HCT116 (cell line): ENCODE results near the gene CETN2. TPM values are rescaled to one million over a fixed set of nuclear protein-coding genes. Genes with fewer than 3 reads are reported as not detected.

Experiments used
- ATAC-seq: fragments of 200-7000 bp; cut with Tn5 transposase; 2 replicates; pipeline ENCODE4 v1.9.1; 2020; ENCODE audit warnings: mild to moderate bottlenecking, moderate library complexity
- BruUV-seq: library from RNA; stranded (reverse); fragments of 400-500 nt; replicated peaks from 2 replicates; lab custom pipeline; 2021; lab: Mats Ljungman, UMichigan
- CTCF ChIA-PET: fragments of 300-600 bp; sonication (Branson Sonifier 250); formaldehyde crosslinking; loops from one replicate; lab custom pipeline; 2021; ENCODE audit warnings: antibody characterized with exemption; lab: Charles Lee
- POLR2A ChIA-PET: fragments of 300-600, 350-600 bp; sonication (Branson Sonifier 250); formaldehyde crosslinking; loops from one replicate; lab custom pipeline; 2021; ENCODE audit warnings: antibody characterized with exemption; lab: Charles Lee
- RAD21 ChIA-PET, 2 experiments: fragments of 300-600 bp; sonication (Branson Sonifier 250); formaldehyde crosslinking; loops; one replicate each; lab custom pipeline; 2023; ENCODE audit warnings: low total read pairs in 2 of 2; ENCODE audit not compliant: uncharacterized antibody in 2 of 2, unreplicated experiment in 2 of 2, low non-redundant PET in 1 of 2; lab: Charles Lee
- DNase-seq: peaks from one replicate; pipeline ENCODE4 v3.0.0-alpha.2; 2010; ENCODE audit warnings: low read depth, low spot score
- H2AFZ ChIP-seq: fragments of 200-600 bp; shearing (Covaris generic), sonication (generic); 2 replicates; pipeline ENCODE4 v1.6.1; 2017; ENCODE audit warnings: low read depth, mixed run types, mixed read lengths, antibody characterized with exemption, low read length; ENCODE audit not compliant: poor library complexity, severe bottlenecking
- H3K27ac ChIP-seq: 2 replicates; pipeline ENCODE4 v1.5.1; 2012; ENCODE audit warnings: low read depth, low read length
- H3K27me3 ChIP-seq: fragments of 200-600 bp; sonication (generic); 2 replicates; pipeline ENCODE4 v1.6.1; 2016; ENCODE audit warnings: mixed run types, low read length, mixed read lengths; ENCODE audit not compliant: insufficient read depth
- H3K36me3 ChIP-seq, 2 experiments: fragments of 200-500 bp in 1 of 2; fragments of 200-600 bp in 1 of 2; sonication (Bioruptor generic) in 1 of 2; sonication (generic) in 1 of 2; 2 replicates each; pipeline versions ENCODE4 v1.5.1 to v1.6.1; 2014 to 2016; ENCODE audit warnings: low read length in 2 of 2, inconsistent platforms in 1 of 2, mixed read lengths in 1 of 2, mixed run types in 1 of 2; ENCODE audit not compliant: insufficient read depth in 2 of 2, control insufficient read depth in 1 of 2
- H3K4me1 ChIP-seq, 2 experiments: fragments of 200-600 bp in 1 of 2; sonication (generic) in 1 of 2; 2 replicates each; pipeline versions ENCODE4 v1.5.1 to v1.6.1; 2012 to 2017; ENCODE audit warnings: low read length in 2 of 2, inconsistent platforms in 1 of 2, mild to moderate bottlenecking in 1 of 2, mixed read lengths in 1 of 2, mixed run types in 1 of 2, moderate library complexity in 1 of 2; ENCODE audit not compliant: insufficient read depth in 2 of 2, control insufficient read depth in 1 of 2
- H3K4me2 ChIP-seq: fragments of 200-600 bp; sonication (generic); 2 replicates; pipeline ENCODE4 v1.6.1; 2017; ENCODE audit warnings: mixed run types, low read length, mixed read lengths
- H3K4me3 ChIP-seq, 2 experiments: fragments of 200-600 bp in 1 of 2; sonication (generic) in 1 of 2; replicated peaks in 1 of 2; 2 replicates each; pipeline ENCODE4 v1.5.1; 2011 to 2016; ENCODE audit warnings: low read length in 2 of 2, control low read depth in 1 of 2, low read depth in 1 of 2, mild to moderate bottlenecking in 1 of 2, mixed read lengths in 1 of 2, mixed run types in 1 of 2
- H3K79me2 ChIP-seq: fragments of 200-600 bp; sonication (generic); 2 replicates; pipeline ENCODE4 v1.6.1; 2017; ENCODE audit warnings: mild to moderate bottlenecking, mixed run types, low read length, moderate library complexity, mixed read lengths; ENCODE audit not compliant: insufficient read depth
- H3K9ac ChIP-seq: fragments of 200-600 bp; sonication (generic); 2 replicates; pipeline ENCODE4 v1.6.1; 2016; ENCODE audit warnings: low read length, mixed read lengths
- H3K9me2 ChIP-seq: fragments of 200-600 bp; sonication (generic), shearing (Covaris generic); 2 replicates; pipeline ENCODE4 v1.6.1; 2017; ENCODE audit warnings: mixed run types, mild to moderate bottlenecking, moderate library complexity; ENCODE audit not compliant: insufficient read depth
- H3K9me3 ChIP-seq, 2 experiments: fragments of 200-500 bp in 1 of 2; fragments of 200-600 bp in 1 of 2; sonication (Bioruptor generic) in 1 of 2; sonication (generic) in 1 of 2; 2 replicates each; pipeline ENCODE4 v1.6.1; 2014 to 2017; ENCODE audit warnings: low read length in 2 of 2, mixed read lengths in 2 of 2, inconsistent platforms in 1 of 2, low read depth in 1 of 2, mild to moderate bottlenecking in 1 of 2, mixed run types in 1 of 2, moderate library complexity in 1 of 2; ENCODE audit not compliant: control insufficient read depth in 1 of 2, insufficient read depth in 1 of 2
- H4K20me1 ChIP-seq: fragments of 200-600 bp; sonication (generic), shearing (Covaris generic); 2 replicates; pipeline ENCODE4 v1.6.1; 2017; ENCODE audit warnings: mixed run types, mild to moderate bottlenecking, moderate library complexity; ENCODE audit not compliant: insufficient read depth
- CBX3 ChIP-seq: IDR thresholded peaks from 2 replicates; pipeline ENCODE4 v1.6.1; 2012; ENCODE audit warnings: low read depth
- ELF1 ChIP-seq: IDR thresholded peaks from 2 replicates; pipeline ENCODE4 v1.6.1; 2012; ENCODE audit warnings: low read depth, borderline replicate concordance
- EZH2 ChIP-seq: fragments of 200-600 bp; sonication (generic); IDR thresholded peaks from 2 replicates; pipeline ENCODE4 v1.6.1; 2017; ENCODE audit warnings: antibody characterized with exemption, mixed run types
- FOSL1 ChIP-seq: IDR thresholded peaks from 2 replicates; pipeline ENCODE4 v1.6.1; 2012; ENCODE audit warnings: low read depth
- POLR2A ChIP-seq: IDR thresholded peaks from 2 replicates; pipeline ENCODE4 v1.7.0; 2011; ENCODE audit warnings: borderline replicate concordance; ENCODE audit not compliant: insufficient read depth, insufficient read length; ENCODE audit errors: extremely low read depth
- ZNF274 ChIP-seq: fragments of 200-500 bp; sonication (Bioruptor generic); IDR thresholded peaks from 2 replicates; pipeline ENCODE4 v1.6.1; 2014; ENCODE audit warnings: mild to moderate bottlenecking, low read depth, low read length, inconsistent platforms
- intact Hi-C: fragments of 100-400 bp; cut with micrococcal nuclease; formaldehyde crosslinking; loops from 2 replicates; pipeline ENCODE4 v1.10.0; 2022
- total RNA-seq: library from RNA; stranded (reverse); gene quantifications from one replicate; pipeline ENCODE4 v1.2.1, GENCODE V29; 2021; ENCODE audit not compliant: unreplicated experiment
- TF ChIP-seq, protein P1 (sequence below): IDR thresholded peaks from 2 replicates; pipeline ENCODE4 v1.6.1; 2012
- TF ChIP-seq, protein P2 (sequence below), 3 experiments: fragments of 200-600 bp in 1 of 3; sonication (generic) in 1 of 3; IDR thresholded peaks in 2 of 3; conservative IDR thresholded peaks in 1 of 3; 2 replicates each; pipeline ENCODE4 v1.5.1; 2012 to 2017; ENCODE audit warnings: low read depth in 2 of 3, low read length in 2 of 3, antibody characterized with exemption in 1 of 3, borderline replicate concordance in 1 of 3, control low read depth in 1 of 3, mild to moderate bottlenecking in 1 of 3, mixed read lengths in 1 of 3, mixed run types in 1 of 3, moderate library complexity in 1 of 3; ENCODE audit not compliant: insufficient read depth in 1 of 3
- TF ChIP-seq, protein P3 (sequence below): IDR thresholded peaks from 2 replicates; pipeline ENCODE4 v1.6.1; 2012; ENCODE audit warnings: low read depth
- TF ChIP-seq, protein P4 (sequence below): IDR thresholded peaks from 2 replicates; pipeline ENCODE4 v1.6.1; 2011; ENCODE audit warnings: mild to moderate bottlenecking, low read length, moderate library complexity; ENCODE audit not compliant: insufficient replicate concordance; ENCODE audit errors: extremely low read depth

The CETN2 gene
- total RNA-seq, 1 experiment from 2014 or later, result 20.9 TPM

DNA sequence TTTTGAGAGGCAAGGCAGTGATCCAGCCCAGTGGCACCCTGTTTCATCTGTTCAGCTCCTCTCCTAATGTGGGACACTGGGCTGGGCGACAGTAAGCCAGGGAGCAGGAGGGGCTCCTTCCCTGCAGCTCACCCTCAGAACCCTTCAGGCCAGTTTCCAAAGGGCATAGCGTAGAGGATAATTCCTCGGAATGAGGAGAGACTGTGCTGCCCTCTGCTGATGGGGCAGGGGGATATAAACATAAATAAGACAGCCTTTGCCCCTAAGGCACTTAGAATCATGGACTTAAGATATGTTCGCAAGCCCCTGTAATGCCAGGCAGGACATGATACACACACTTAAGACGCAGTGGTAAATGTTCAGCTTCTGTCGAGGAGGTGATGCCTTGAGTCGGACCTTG, 39.4 kb upstream of the CETN2 start:
- intact Hi-C loops, result no loop called here
- ChIA-PET POLR2A (no interaction called here), RAD21 (no interaction called here), CTCF (no interaction called here)
- H3K27me3 ChIP-seq, result no peaks in the 10 kb centered on the region
- ATAC-seq (peak; percentile 46; the same call in 1 of the 2 replicates), DNase-seq (no peak)
- H3K4me3 ChIP-seq, result no peak overlapping the region
- H3K79me2 ChIP-seq, result no peaks in the 10 kb centered on the region
- no peaks in the 10 kb centered on the region for H3K9me2 ChIP-seq
- no peak overlapping the region for H3K4me2 ChIP-seq
- TF ChIP-seq, protein P1, sequence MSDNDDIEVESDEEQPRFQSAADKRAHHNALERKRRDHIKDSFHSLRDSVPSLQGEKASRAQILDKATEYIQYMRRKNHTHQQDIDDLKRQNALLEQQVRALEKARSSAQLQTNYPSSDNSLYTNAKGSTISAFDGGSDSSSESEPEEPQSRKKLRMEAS, result no peak
- TF ChIP-seq, protein P2, sequence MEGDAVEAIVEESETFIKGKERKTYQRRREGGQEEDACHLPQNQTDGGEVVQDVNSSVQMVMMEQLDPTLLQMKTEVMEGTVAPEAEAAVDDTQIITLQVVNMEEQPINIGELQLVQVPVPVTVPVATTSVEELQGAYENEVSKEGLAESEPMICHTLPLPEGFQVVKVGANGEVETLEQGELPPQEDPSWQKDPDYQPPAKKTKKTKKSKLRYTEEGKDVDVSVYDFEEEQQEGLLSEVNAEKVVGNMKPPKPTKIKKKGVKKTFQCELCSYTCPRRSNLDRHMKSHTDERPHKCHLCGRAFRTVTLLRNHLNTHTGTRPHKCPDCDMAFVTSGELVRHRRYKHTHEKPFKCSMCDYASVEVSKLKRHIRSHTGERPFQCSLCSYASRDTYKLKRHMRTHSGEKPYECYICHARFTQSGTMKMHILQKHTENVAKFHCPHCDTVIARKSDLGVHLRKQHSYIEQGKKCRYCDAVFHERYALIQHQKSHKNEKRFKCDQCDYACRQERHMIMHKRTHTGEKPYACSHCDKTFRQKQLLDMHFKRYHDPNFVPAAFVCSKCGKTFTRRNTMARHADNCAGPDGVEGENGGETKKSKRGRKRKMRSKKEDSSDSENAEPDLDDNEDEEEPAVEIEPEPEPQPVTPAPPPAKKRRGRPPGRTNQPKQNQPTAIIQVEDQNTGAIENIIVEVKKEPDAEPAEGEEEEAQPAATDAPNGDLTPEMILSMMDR (IDR thresholded peaks at IDR 0.05 in 2 of 3, conservative IDR thresholded peaks at IDR 0.05 in 1 of 3; ENCODE audit: borderline replicate concordance in 1 of 3, insufficient read depth in 1 of 3, low read depth in 2 of 3, low read length in 2 of 3), result peak; percentile 7 to 23 (median 15); a peak in 1 of 6 replicates
- no peak overlapping the region for H3K27ac ChIP-seq
- H3K9me3 ChIP-seq, result no peaks in the 10 kb centered on the region
- H4K20me1 ChIP-seq, result no peaks in the 10 kb centered on the region
- BruUV-seq, result no TSS peak
- H3K36me3 ChIP-seq, result no peaks in the 10 kb centered on the region; a peak in 1 of 4 replicates
- H2AFZ ChIP-seq, result no peak overlapping the region
- no peaks in the 10 kb centered on the region for H3K4me1 ChIP-seq
- H3K9ac ChIP-seq, result no peak overlapping the region

DNA sequence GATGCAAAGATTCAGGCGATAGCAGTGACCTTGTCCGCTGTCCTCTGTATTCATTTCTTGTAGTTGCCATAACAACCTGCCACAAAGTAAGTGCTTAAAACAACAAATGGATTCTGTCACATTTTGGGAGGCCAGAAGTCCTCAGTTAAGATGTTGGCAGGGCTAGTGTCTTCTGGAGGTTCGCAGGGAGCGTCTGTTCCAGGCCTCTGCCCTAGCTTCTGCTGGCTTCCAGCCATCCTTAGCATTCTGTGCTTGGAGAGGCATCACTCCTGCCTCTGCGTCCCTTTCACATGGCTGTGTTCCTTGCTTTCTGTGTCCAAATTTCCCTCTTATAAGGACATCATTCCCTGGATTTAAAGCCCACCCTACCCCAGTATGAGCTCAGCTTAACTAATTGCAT, 35.8 kb upstream of the CETN2 start:
- RAD21 ChIA-PET, result no interaction called here
- no peak overlapping the region for H2AFZ ChIP-seq
- ATAC-seq, result no peak
- BruUV-seq, result no TSS peak
- H3K9ac ChIP-seq, result no peak overlapping the region
- intact Hi-C loops, result no loop called here
- POLR2A ChIA-PET, result no interaction called here
- H4K20me1 ChIP-seq, result no peaks in the 10 kb centered on the region
- no peaks in the 10 kb centered on the region for H3K4me1 ChIP-seq
- no peak overlapping the region for H3K27ac ChIP-seq
- H3K9me2 ChIP-seq, result no peaks in the 10 kb centered on the region
- H3K79me2 ChIP-seq, result no peaks in the 10 kb centered on the region
- no peaks in the 10 kb centered on the region for H3K27me3 ChIP-seq
- H3K9me3 ChIP-seq, result no peaks in the 10 kb centered on the region
- H3K4me3 ChIP-seq, result no peak overlapping the region
- no peaks in the 10 kb centered on the region; a peak in 1 of 4 replicates for H3K36me3 ChIP-seq
- H3K4me2 ChIP-seq, result no peak overlapping the region
- DNase-seq, result no peak
- CTCF ChIA-PET, result no interaction called here
- TF ChIP-seq POLR2A, result no peak
- no peak for TF ChIP-seq EZH2
- no peak for TF ChIP-seq ELF1
- TF ChIP-seq ZNF274, result no peak
- TF ChIP-seq, protein P3, sequence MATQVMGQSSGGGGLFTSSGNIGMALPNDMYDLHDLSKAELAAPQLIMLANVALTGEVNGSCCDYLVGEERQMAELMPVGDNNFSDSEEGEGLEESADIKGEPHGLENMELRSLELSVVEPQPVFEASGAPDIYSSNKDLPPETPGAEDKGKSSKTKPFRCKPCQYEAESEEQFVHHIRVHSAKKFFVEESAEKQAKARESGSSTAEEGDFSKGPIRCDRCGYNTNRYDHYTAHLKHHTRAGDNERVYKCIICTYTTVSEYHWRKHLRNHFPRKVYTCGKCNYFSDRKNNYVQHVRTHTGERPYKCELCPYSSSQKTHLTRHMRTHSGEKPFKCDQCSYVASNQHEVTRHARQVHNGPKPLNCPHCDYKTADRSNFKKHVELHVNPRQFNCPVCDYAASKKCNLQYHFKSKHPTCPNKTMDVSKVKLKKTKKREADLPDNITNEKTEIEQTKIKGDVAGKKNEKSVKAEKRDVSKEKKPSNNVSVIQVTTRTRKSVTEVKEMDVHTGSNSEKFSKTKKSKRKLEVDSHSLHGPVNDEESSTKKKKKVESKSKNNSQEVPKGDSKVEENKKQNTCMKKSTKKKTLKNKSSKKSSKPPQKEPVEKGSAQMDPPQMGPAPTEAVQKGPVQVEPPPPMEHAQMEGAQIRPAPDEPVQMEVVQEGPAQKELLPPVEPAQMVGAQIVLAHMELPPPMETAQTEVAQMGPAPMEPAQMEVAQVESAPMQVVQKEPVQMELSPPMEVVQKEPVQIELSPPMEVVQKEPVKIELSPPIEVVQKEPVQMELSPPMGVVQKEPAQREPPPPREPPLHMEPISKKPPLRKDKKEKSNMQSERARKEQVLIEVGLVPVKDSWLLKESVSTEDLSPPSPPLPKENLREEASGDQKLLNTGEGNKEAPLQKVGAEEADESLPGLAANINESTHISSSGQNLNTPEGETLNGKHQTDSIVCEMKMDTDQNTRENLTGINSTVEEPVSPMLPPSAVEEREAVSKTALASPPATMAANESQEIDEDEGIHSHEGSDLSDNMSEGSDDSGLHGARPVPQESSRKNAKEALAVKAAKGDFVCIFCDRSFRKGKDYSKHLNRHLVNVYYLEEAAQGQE, result no peak
- TF ChIP-seq, protein P4, sequence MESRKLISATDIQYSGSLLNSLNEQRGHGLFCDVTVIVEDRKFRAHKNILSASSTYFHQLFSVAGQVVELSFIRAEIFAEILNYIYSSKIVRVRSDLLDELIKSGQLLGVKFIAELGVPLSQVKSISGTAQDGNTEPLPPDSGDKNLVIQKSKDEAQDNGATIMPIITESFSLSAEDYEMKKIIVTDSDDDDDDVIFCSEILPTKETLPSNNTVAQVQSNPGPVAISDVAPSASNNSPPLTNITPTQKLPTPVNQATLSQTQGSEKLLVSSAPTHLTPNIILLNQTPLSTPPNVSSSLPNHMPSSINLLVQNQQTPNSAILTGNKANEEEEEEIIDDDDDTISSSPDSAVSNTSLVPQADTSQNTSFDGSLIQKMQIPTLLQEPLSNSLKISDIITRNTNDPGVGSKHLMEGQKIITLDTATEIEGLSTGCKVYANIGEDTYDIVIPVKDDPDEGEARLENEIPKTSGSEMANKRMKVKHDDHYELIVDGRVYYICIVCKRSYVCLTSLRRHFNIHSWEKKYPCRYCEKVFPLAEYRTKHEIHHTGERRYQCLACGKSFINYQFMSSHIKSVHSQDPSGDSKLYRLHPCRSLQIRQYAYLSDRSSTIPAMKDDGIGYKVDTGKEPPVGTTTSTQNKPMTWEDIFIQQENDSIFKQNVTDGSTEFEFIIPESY, result no peak
- no peak for TF ChIP-seq CBX3
- no peak for TF ChIP-seq FOSL1
